Neural crest cell (in vitro differentiated cells): ENCODE measurements around the gene LRRC8B. TPM values are rescaled to one million over a fixed set of nuclear protein-coding genes. Genes with fewer than 3 reads are reported as not detected.

ENCODE experiments used
- DNase-seq: peaks from one replicate; pipeline ENCODE4 v3.0.0; 2021; ENCODE audit warnings: low read depth, mixed read lengths, low spot score
- H3K27ac Mint-ChIP-seq: one replicate; pipeline ENCODE4 v1.8.0; 2021; ENCODE audit warnings: mild to moderate bottlenecking, mixed read lengths; ENCODE audit not compliant: unreplicated experiment
- H3K27me3 Mint-ChIP-seq: 2 replicates; pipeline ENCODE4 v1.8.0; 2021; ENCODE audit warnings: low read depth, mild to moderate bottlenecking, mixed read lengths
- H3K36me3 Mint-ChIP-seq: 2 replicates; pipeline ENCODE4 v1.8.0; 2021; ENCODE audit warnings: low read depth, mild to moderate bottlenecking, mixed read lengths
- H3K4me1 Mint-ChIP-seq: 2 replicates; pipeline ENCODE4 v1.8.0; 2021; ENCODE audit warnings: mixed read lengths
- H3K4me3 Mint-ChIP-seq: one replicate; pipeline ENCODE4 v1.8.0; 2021; ENCODE audit warnings: mild to moderate bottlenecking, mixed read lengths
- H3K9me3 Mint-ChIP-seq: 2 replicates; pipeline ENCODE4 v1.8.0; 2021; ENCODE audit warnings: mixed read lengths
- total RNA-seq: library from RNA; stranded (reverse); gene quantifications from 2 replicates; pipeline ENCODE4 v1.2.1, GENCODE V29; 2021
- TF ChIP-seq, protein P1 (sequence below): fragments of 200-600 bp; sonication (generic); conservative IDR thresholded peaks from 2 replicates; pipeline ENCODE4 v1.5.0; 2021; ENCODE audit warnings: antibody characterized with exemption, mild to moderate bottlenecking

Gene LRRC8B
- total RNA-seq, 1 donor from 2014 or later: 21.7 TPM

DNA sequence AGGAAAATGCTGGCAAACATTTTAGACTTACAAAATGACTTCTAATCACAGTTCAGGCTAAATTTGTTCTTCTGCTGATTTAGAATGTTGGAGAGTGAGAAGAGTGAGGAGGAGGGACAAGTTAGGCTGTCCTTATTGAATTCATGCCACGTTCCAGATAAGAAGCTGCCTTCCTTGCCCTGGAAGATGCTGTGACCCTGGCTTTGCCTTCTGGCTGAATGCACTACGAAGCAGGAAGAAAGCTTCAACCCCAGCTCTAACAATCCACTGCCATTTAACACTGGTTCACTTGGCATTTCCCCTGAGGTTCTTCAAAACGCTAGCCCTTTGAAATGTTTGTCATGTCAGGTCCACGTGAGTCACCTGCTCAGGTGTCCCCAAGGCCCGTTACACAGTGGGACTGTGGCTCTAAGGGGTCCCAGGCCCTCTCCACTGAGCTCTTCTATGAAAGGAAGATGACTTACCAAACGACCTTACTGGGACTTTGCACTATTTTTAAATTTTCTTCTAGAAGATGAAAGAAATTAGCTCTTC, 78.3 kb downstream of the LRRC8B start:
- Mint-ChIP-seq H3K36me3 (no peaks in the 10 kb centered on the region), H3K9me3 (no peaks in the 10 kb centered on the region), H3K27ac (no peak overlapping the region), H3K4me1 (peaks cover 19% of the 10 kb centered on the region), H3K4me3 (no peak overlapping the region), H3K27me3 (no peaks in the 10 kb centered on the region)
- TF ChIP-seq, protein P1, sequence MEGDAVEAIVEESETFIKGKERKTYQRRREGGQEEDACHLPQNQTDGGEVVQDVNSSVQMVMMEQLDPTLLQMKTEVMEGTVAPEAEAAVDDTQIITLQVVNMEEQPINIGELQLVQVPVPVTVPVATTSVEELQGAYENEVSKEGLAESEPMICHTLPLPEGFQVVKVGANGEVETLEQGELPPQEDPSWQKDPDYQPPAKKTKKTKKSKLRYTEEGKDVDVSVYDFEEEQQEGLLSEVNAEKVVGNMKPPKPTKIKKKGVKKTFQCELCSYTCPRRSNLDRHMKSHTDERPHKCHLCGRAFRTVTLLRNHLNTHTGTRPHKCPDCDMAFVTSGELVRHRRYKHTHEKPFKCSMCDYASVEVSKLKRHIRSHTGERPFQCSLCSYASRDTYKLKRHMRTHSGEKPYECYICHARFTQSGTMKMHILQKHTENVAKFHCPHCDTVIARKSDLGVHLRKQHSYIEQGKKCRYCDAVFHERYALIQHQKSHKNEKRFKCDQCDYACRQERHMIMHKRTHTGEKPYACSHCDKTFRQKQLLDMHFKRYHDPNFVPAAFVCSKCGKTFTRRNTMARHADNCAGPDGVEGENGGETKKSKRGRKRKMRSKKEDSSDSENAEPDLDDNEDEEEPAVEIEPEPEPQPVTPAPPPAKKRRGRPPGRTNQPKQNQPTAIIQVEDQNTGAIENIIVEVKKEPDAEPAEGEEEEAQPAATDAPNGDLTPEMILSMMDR: no peak
- no peak for DNase-seq

DNA sequence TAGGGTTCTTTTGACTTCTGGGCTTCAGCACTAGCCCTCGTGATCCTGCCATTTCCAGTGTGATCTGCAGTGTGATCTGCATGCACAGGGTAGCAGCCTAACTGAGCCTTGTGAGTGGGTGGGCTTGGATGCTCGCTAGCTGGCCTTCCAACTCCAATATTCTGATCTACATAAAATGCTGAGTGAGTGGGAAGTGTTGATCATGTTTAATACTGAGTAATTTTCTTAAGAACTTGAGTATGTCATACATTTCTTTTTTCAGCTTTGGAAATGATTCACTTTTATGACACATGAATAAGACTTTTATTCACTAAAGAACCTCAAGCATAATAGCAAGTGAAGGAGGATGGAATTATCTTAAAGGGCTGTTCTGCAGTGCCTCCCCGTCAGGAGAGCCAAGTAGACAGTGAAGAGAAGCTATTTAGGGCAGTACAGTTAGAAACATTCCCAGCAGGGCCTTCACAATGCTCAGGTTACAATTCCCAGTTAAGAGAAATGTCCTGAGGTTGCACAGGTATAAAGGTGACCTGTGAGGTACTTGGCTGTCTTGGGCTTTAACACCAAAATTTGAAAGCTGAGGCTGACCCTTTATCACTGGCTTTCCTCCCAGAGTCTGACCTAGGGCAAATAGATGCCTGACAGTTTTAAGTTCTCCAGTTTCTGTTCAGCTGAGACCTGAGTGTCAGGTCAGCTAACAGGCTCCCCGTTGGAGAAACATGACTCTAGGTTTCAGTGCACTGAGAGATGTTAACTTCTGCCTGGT, 79.2 kb downstream of the LRRC8B start:
- Mint-ChIP-seq H3K27me3 (no peaks in the 10 kb centered on the region), H3K4me1 (peaks cover 24% of the 10 kb centered on the region), H3K27ac (no peak overlapping the region), H3K36me3 (no peaks in the 10 kb centered on the region), H3K9me3 (no peaks in the 10 kb centered on the region), H3K4me3 (no peak overlapping the region)
- TF ChIP-seq, protein P1: no peak
- DNase-seq: no peak

DNA sequence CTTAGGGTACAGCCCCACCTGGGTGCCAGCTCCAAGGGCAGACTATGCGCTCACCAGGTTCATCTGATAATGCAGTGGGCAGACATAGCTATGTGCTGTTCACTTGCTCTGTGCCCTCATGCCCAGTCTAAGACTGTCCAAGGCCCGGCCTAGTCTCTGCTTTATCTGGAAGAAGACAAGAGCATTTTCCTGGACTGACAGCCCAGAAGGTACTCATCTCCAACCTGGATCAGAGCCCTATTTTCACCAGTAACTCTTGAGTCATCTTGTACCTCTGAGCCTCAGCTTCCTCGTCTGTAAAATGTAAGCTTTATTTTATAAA, 79.7 kb downstream of the LRRC8B start:
- TF ChIP-seq, protein P1: no peak
- H3K4me3 Mint-ChIP-seq: no peak overlapping the region
- H3K36me3 Mint-ChIP-seq: no peaks in the 10 kb centered on the region
- no peaks in the 10 kb centered on the region for H3K27me3 Mint-ChIP-seq
- no peak for DNase-seq
- H3K4me1 Mint-ChIP-seq: peaks cover 23% of the 10 kb centered on the region
- H3K27ac Mint-ChIP-seq: no peak overlapping the region
- no peaks in the 10 kb centered on the region for H3K9me3 Mint-ChIP-seq

DNA sequence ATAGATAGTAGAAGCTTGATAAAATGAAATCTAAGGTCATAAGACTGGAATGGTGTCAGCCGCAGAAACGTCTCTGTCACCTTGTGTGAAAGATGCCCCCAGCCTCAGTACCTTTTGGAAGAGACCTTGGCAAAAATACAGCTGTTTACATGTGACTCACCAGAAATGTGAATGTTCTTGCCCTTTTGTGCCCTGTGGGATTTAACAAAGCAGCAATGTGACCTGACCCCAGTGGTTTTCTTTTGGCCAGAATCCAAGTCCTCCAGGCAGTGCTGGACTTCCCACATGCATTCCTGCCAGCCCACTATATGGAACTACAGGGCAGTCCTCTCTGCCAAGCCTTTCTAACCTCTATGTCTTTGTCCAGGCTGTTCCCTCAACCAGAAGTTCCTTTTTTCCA, 81.1 kb downstream of the LRRC8B start:
- Mint-ChIP-seq H3K27me3 (no peaks in the 10 kb centered on the region), H3K4me3 (no peak overlapping the region), H3K9me3 (no peaks in the 10 kb centered on the region), H3K36me3 (no peaks in the 10 kb centered on the region), H3K4me1 (peaks cover 23% of the 10 kb centered on the region), H3K27ac (no peak overlapping the region)
- TF ChIP-seq, protein P1: no peak
- DNase-seq: no peak

DNA sequence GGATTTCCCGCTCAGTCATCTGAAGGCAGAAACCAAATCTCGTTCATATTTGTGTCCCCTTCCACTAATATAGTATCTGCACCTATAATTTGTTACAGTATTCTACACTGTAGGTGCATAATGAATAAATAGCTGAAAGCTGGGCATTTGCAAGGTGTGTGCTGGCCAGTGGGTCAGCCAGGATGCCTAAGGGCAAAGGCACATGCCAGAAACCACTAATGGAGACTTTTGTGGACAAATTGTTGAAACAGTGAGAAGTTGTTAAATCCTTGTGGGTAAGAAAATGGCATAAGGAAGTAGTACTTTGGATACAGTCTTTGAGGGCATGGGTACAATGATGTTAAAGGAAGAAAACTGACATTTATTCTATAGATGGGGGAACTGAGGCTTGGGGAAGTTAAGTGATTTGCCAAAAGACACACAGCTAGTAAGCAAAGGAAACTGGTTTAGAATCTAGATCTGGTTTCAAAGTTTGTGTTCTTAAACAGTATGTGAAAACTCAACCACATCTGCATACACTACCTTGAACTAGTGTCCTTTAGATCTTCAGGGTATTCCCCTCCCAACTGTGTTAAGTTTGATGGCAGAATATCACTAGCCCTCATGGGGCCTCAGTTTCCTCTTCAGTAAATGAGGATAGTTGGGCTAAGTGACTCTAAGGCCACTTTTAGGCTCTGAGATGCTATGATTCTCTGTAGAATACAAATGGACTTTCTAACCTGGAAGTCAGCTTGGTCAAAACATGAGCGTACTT, 81.8 kb downstream of the LRRC8B start:
- TF ChIP-seq, protein P1: no peak
- Mint-ChIP-seq H3K9me3 (no peaks in the 10 kb centered on the region), H3K4me3 (no peak overlapping the region), H3K27ac (no peak overlapping the region), H3K27me3 (no peaks in the 10 kb centered on the region), H3K36me3 (no peaks in the 10 kb centered on the region), H3K4me1 (peaks cover 23% of the 10 kb centered on the region)
- no peak for DNase-seq
